T-helper 1 cell treated with Interleukin-12 subunit alpha and Interleukin-12 subunit beta and Interleukin-4 antibody, amounts not matched to agents 30 ng/mL and 1 ng/mL, for 36 hours (primary cell): ENCODE data around the gene MICAL2. TPM values are rescaled to one million over a fixed set of nuclear protein-coding genes. Genes with fewer than 3 reads are reported as not detected.

Experiments used
- intact Hi-C: fragments of 100-400 bp; cut with micrococcal nuclease; formaldehyde crosslinking; loops from one replicate; pipeline ENCODE4 v1.15.1; 2024
- total RNA-seq: library from RNA; stranded (reverse); gene quantifications from 2 replicates; pipeline ENCODE4 v1.2.3, GENCODE V29; 2022

MICAL2 gene
- total RNA-seq: 149 and 167 TPM in 2 replicates

- intact Hi-C loops: loop anchor here (1.0 to 5.0 kb wide), 14 partner anchors 11 to 1301 kb away; partner anchors contain the start of genes BMAL1, EIF4G2 and GALNT18
These were observed at the start of gene MICAL2 for GRCh38 chr11:12110201-12110713. TSS of gene MICAL2 (plus strand) at chr11:12110590. CDS start at chr11:12162156, 51,566 bp downstream.

GRCh38 chr11:12061851-12062560 is 48.4 kb upstream of the MICAL2 start:
- intact Hi-C loops: no loop called here

- intact Hi-C loops: no loop called here
These were observed 47.1 kb upstream of the MICAL2 start for GRCh38 chr11:12063251-12063650.

- intact Hi-C loops: no loop called here
These were observed 46.0 kb upstream of the MICAL2 start for GRCh38 chr11:12064136-12064953.

- intact Hi-C loops: no loop called here
These were observed 45.5 kb upstream of the MICAL2 start for GRCh38 chr11:12064954-12065280.

- intact Hi-C loops: no loop called here
These were observed 44.2 kb upstream of the MICAL2 start for GRCh38 chr11:12066056-12066798.

GRCh38 chr11:12066799-12067508 is 43.4 kb upstream of the MICAL2 start:
- intact Hi-C loops: no loop called here

- intact Hi-C loops: no loop called here
These were observed 42.5 kb upstream of the MICAL2 start for GRCh38 chr11:12067796-12068357.

- intact Hi-C loops: no loop called here
These were observed 41.2 kb upstream of the MICAL2 start for GRCh38 chr11:12069066-12069676.

GRCh38 chr11:12070446-12071267 is 39.7 kb upstream of the MICAL2 start:
- intact Hi-C loops: no loop called here

GRCh38 chr11:12071574-12071973 is 38.8 kb upstream of the MICAL2 start:
- intact Hi-C loops: no loop called here

GRCh38 chr11:12073436-12073835 is 37.0 kb upstream of the MICAL2 start:
- intact Hi-C loops: no loop called here

- intact Hi-C loops: no loop called here
These were observed 36.5 kb upstream of the MICAL2 start for GRCh38 chr11:12073886-12074285.

- intact Hi-C loops: no loop called here
These were observed 35.7 kb upstream of the MICAL2 start for GRCh38 chr11:12074529-12075195.

GRCh38 chr11:12075291-12075690 is 35.1 kb upstream of the MICAL2 start:
- intact Hi-C loops: no loop called here

GRCh38 chr11:12075822-12076821 is 34.3 kb upstream of the MICAL2 start:
- intact Hi-C loops: no loop called here

- intact Hi-C loops: no loop called here
These were observed 33.4 kb upstream of the MICAL2 start for GRCh38 chr11:12076840-12077534.
